Activated T-cell treated with anti-CD3 and anti-CD28 coated beads for 1 hour (primary cell): ENCODE results near the gene KRT20.
"Not testable (repeated sequence)": the region's sequence is repeated elsewhere in the genome, so short reads cannot be mapped to it uniquely, and the experiment has no call there.

Source experiments
- DNase-seq: peaks from one replicate; pipeline ENCODE4 v3.0.0-alpha.2; 2020; ENCODE audit warnings: low read depth

KRT20 gene

DNA sequence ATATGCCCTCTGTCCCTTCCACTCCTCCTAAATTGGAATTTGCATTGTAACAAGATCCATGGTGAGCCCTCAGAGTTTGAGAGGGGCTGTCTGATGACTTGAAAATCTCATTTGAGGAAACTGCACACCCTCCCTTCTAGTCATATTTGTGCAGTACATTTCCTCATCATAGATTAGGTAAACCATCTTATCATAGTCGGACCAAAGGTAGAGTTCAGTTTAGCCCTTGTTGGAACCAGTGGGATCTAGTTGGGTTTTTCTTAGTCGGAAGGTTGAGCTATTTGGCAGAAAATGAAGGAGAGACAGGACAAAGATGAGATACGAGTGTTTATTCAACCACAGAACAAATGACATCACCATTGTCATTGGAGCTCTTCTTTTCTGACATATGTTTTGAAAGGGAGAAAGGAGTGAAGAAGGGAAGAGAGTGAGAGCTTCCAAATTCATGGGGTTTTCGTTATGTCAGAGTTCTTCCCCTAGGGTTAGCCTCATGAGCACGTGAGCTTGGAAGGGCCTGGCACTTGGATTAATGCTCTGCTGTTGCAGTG, 15.8 kb upstream of the KRT20 start:
- no peak for DNase-seq

- no peak for DNase-seq
Measured at GRCh38 chr17:40896916-40897455, 11.9 kb upstream of the KRT20 start.

DNA sequence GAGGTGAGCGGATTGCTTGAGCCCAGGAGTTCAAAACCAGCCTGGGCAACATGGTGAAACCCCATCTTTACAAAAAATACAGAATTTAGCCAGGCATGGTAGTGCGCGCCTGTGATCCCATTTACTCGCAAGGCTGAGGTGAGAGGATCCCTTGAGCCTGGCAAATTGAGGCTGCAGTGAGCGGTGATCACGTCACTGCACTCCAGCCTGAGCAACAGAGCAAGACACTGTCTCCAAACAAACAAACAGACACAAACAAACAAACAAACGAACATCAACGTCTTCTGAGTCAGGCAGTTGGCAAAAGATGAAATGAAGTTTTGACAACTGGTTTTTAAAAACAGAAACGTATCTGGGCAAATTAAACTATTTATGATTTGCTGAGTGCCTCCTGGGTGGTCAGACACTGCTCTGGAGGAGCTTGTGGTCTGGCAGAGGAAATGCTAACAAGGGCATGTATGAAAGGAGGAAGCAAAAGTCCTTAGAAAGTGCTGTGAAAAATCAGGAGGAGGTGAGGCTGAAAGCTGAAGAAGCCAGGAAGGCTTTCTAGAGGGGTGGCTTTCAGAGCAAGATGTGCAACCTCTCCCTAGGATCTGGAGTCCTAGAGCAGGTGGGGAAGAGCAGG, 10.2 kb upstream of the KRT20 start:
- DNase-seq = no peak

DNA sequence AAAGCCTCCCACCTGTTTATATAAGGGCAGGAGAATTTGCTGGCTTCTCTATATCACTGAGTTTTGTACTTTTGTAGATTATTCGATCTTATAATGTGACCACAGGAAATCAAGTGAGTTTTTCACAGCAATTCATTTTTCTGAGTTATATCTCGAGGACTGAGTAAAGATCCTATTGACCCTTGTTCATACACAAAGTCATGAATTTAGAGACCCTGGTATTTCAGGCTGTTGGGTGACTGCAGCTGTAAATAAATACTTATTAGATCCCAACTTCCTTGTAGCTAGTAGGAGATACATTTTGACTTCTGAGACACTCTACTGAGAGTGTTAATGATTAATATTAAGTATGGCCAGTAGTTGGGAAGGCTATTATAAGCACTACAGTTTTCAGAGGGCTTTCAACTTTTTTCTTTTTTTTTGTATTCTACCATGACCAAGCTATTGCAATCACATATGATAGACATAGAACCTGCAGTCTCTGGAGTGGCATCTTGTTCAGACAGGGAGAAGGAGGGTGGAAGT, 3.2 kb upstream of the KRT20 start:
- no peak for DNase-seq

DNA sequence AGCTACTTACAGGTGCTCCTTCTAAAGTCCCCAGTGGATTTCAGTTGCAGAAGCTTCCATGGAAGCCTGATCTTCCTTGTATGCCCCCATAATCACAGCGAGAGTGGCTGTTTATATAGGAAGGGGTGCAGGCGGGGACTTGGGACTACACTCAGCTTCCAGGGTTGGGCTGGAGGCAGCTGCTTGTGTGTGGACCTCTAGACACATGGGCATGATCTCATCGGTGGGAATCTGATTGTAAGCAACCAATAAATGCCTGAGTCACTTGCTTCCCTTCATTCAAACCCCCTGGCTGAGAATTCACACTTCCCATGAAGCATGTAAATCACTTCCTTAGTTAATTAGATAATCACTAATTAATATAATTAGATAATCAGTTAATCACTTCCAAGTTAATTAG, 1.0 kb upstream of the KRT20 start:
- no peak for DNase-seq

DNA sequence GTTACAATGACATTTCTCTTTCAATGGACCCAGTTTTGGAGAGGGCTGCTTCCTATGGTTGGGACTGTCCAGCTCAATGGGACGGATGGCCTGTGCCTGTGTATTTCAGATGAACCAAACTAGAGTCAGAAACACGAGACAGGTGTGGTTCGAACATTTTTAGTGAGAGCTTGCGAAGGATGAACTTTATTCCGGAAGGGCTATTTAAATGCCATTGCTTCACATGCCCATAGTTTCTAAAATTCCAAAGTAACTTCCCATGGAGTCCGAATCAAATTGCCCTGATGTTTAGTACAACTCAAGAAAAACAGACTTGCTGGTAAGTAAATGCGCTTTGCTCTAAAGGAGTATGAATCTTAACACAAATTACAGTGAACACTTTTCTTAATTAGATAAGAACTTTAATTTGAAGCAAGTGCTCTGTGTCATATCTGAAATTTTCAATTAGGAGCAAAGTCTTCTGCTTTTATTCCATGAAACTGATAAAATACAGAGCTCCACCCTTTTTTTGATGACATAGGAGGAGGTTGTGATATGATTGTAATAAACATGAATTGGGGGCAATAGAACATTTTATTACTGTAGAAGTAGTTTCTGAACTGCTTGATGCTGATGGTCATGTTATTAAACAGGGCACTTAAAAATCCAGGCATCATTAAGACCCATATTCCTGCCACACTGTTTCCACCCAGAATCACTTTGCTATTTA, 1.3 kb downstream of the KRT20 start:
- no peak for DNase-seq

GRCh38 chr17:40883031-40883430, 2.0 kb downstream of the KRT20 start:
- DNase-seq = no peak

DNA sequence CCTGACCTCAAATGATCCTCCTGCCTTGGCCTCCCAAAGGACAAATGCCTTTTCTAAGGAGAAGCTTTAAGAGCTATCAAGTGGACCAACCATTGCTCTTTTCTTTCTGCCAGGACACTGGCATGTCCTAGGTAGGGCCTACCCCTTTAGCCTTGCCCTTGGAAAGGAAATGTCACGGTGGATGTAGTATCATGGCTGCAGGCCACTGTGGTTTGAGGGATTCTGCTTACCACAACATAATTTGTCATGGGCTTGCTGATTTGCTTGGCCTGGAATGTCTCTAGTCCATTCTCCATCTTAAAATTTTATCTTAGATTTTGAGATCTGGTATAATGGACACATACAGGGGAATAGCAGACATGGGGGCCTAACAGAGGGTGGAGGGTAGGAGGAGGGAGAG, 6.0 kb downstream of the KRT20 start:
- no peak for DNase-seq

DNA sequence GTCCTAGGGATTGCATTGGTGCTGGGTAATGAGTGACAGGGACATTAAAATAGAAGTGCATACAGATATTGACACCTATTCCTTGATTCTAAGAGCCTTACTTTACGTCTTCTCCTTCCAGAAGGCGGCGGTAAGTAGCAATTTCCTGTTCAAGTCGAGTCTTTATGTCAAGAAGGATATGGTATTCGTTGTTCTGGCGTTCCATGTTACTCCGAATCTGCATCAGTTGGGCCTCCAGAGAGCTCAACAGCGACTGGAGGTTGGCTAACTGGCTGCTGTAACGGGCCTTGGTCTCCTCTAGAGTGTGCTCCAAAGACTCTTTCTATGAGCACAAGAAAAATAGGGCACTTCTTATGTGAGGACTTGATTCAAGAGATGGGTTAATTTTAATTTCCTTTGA, 7.0 kb downstream of the KRT20 start:
- no peak for DNase-seq

GRCh38 chr17:40873801-40874200, 11.2 kb downstream of the KRT20 start:
- DNase-seq = no peak

GRCh38 chr17:40873255-40873654, 11.8 kb downstream of the KRT20 start:
- no peak for DNase-seq

DNA sequence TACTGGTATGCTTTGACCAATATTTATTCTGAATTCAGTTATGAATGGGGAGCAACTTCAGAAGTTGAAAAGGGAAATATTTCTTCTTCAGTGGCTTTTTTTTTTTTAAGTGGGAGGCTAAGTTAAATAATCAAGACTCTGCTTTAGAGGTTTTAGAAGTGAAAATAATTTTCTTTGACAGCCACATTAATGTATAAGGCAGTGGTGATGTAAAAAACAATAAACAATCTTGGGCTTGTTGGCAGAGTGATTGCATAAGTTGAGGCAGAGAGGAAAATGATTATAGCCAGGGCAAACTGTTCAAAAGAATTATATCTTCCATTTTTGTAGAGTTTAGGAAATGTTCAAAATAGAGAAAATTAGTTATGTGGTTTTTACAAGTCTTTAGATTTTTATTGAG, 12.6 kb downstream of the KRT20 start:
- DNase-seq = no peak

GRCh38 chr17:40871316-40871715, 13.7 kb downstream of the KRT20 start:
- DNase-seq = no peak

- no peak for DNase-seq
Measured at GRCh38 chr17:40870136-40870535, 14.9 kb downstream of the KRT20 start.

DNA sequence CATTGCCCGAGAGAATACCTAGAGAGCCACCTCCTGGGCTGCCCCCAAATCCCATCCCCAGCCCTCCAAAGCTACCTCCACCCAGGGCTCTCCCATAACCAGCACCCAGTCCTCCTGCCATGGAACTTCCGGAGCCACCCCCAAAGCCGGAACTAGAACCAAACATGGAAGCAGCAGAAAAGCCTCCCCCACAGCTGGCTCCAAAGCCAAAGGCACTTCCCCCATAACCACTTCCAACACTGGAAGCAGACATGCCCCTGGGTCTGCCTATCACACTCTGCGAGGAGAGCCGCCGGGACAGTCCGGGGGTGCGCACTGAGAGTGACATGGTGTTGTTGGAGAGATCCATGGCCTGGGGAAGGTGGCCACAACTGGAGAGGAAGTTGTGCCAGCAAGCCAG, 18.2 kb downstream of the KRT20 start, which contains the start of gene KRT12:
Gene KRT12, minus strand, starts transcription at position 386 of the 400 bp plus-strand sequence. Its CDS starts 37 bp downstream, at position 349.
- DNase-seq = no peak

DNA sequence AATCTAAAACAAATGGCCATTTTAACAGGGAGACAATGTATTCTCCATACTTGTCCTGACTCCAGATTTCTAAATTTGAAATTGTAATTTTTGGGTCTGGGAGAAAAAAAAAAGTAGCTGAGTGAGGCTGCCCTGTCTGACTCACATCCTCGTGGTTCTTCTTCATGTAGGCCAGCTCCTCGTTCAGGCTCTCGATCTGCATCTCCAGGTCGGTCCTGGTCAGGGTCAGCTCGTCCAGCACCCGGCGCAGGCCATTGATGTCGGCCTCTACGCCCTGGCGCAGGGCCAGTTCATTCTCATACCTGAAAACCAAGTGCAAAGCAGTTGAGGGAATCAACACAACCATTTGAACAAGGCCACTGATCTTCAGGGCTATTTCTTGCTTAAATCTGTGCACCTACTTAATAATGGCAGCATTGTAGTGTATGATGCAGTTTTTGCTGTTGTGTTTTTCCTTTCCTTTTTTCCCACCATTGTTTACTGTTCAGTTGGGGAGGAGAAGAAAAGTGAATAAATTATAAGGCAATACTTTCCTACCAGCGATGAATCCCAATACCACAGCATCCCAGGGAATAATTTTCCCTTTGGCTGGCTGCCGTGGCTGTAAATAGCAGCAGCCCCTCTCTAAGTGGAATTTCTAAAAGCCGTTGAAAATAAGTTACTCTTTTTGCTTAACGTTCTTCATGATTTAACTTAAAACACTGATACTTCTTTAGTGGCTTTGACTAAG, 20.2 kb downstream of the KRT20 start:
- no peak for DNase-seq

GRCh38 chr17:40862985-40863733, 21.9 kb downstream of the KRT20 start:
- no peak for DNase-seq

GRCh38 chr17:40859536-40859935, 25.5 kb downstream of the KRT20 start:
- no peak for DNase-seq

DNA sequence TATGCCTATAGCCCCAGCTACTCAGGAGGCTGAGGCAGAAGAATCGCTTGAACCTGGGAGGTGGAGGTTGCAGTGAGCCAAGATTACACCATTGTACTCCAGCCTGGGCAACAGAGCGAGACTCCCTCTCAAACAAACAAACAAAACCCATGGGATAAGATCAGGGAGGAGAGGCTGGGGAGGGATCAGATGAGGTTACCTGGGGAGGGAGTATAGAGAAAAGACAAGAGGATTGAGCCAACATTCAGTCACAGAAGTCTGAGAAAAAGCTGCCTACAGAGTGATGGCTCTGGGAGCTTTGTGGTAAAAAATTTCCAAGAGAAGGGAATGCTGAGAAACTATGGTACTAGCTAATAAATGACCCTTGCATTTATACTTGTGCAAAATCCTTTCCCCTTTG, 26.4 kb downstream of the KRT20 start:
- DNase-seq = not testable (repeated sequence)

- no peak for DNase-seq
Measured at GRCh38 chr17:40857535-40857934, 27.5 kb downstream of the KRT20 start.

DNA sequence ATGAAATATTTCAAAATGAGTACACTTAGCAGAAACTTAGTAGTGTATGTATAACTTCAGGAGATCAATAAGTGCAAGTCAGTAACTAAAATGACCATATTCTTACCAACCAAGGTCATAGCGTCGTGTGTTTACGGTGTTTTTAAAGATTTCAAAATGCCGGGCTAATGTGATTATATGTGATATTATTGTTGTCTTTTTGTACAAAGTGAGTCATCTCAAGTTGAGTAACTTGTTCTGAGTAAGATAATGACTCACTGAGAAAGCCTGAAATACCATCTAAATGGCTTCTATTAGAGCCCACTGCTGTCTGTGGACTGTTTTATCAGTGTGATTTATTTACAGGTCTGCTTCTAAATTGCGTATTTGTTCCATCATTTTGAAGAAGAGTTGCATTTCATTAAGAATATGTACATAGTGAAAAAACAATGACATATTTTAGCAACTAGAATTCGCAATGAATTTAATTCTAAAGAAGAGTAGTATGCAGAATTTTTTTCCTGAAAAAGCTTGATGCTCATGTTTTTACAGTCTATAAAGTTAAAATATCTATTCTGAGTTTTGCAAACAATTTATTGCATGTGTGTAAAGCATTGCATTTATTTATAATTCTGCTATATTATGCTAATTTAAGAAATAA, 30.7 kb downstream of the KRT20 start:
- DNase-seq = no peak
